Kidney epithelial cell (primary cell): ENCODE measurements around the gene BRSK1. TPM values are rescaled to one million over a fixed set of nuclear protein-coding genes. Genes with fewer than 3 reads are reported as not detected.

Source experiments
- DNase-seq: peaks from one replicate; pipeline ENCODE4 v3.0.0-alpha.2; 2010; ENCODE audit warnings: low read depth
- H3K27me3 ChIP-seq: 2 replicates; pipeline ENCODE4 v1.6.0; 2011; ENCODE audit warnings: low read length; ENCODE audit not compliant: control insufficient read depth, insufficient read depth
- H3K36me3 ChIP-seq: 2 replicates; pipeline ENCODE4 v1.5.1; 2011; ENCODE audit warnings: low read length; ENCODE audit not compliant: control insufficient read depth, insufficient read depth
- H3K4me3 ChIP-seq: 2 replicates; pipeline ENCODE4 v1.5.1; 2011; ENCODE audit warnings: low read depth, mild to moderate bottlenecking, control low read depth, low read length
- CTCF ChIP-seq: IDR thresholded peaks from 2 replicates; pipeline ENCODE4 v1.5.1; 2011; ENCODE audit warnings: mild to moderate bottlenecking, moderate library complexity, low read length, control low read depth, inconsistent platforms; ENCODE audit not compliant: insufficient read depth, poor library complexity, severe bottlenecking
- total RNA-seq: library from RNA; depleted of rRNA; stranded (reverse); fragments of >200 nt; gene quantifications from 2 replicates; pipeline ENCODE4 v1.2.3, GENCODE V29; 2015

BRSK1 gene
- total RNA-seq, 1 donor from 2014 or later: 6.0 TPM

DNA sequence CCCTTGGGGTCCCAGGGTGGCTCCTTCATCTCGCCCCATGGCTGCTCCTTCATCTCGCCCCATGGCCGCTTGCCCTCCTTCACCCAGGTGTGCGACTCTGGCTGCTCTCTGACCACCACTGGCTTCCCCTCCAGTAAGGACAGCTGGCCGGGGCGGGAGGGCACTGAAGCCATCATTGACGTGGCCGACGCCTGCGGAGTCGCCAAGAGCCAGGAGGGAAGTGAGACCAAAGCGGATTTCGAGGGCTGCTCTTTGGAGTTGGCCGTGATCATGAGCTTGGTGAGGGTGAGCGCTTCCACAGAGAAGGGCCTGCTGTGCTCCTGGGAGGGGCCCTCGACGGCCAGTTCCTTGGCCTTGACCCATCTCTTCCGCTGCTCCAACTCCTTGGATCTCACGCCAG, 74.7 kb downstream of the BRSK1 start:
- TF ChIP-seq CTCF: no peak
- peaks cover 19% of the 10 kb centered on the region for H3K27me3 ChIP-seq
- H3K36me3 ChIP-seq: no peaks in the 10 kb centered on the region
- DNase-seq: no peak
- no peak overlapping the region for H3K4me3 ChIP-seq

DNA sequence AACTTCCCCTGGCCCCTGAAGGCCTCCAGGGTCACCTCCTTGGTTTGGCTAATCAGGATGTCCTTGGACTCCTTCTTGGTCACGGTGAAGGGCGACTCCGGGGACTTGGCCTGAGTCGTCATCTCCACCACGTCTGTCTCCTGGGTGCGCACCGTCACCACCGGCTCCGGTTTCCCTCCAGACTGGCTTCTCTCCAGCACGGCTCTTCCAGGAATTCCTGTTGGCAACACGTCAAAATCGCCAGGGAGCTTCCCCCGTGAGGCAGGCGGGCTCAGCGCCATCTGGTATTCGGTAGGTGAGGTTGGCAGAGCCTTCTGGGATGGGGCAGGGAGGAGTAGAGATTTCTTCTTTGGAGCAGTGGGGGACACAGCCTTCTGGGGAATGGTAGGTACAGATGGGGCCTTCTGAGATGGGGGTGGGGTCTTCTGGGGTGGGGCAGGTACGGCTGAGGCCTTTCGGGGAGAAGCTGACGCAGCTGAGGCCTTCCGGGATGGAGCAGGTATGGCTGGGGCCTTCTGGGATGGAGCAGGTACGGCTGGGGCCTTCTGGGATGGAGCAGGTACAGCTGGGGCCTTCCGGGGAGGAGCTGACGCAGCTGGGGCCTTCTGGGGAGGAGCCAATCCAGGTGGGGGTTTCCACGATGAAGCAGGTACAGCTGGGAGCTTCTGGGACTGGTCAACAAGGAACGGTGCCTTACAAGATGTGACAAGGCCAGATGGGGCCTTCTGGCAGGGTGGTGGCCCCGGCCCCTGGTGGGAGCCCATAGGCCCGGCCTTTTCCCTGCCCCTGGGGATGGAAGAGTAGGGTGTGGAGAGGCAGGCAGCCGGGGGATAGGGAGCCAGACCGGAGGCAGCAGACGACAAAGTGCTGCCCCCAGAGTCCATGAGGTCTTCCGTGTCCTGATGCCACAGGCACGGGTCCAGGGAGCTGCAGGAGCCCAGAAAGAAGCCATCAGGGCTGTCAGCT, 75.4 kb downstream of the BRSK1 start:
- no peak for DNase-seq
- no peak overlapping the region for H3K4me3 ChIP-seq
- no peak for TF ChIP-seq CTCF
- peaks cover 13% of the 10 kb centered on the region for H3K27me3 ChIP-seq
- H3K36me3 ChIP-seq: no peaks in the 10 kb centered on the region

DNA sequence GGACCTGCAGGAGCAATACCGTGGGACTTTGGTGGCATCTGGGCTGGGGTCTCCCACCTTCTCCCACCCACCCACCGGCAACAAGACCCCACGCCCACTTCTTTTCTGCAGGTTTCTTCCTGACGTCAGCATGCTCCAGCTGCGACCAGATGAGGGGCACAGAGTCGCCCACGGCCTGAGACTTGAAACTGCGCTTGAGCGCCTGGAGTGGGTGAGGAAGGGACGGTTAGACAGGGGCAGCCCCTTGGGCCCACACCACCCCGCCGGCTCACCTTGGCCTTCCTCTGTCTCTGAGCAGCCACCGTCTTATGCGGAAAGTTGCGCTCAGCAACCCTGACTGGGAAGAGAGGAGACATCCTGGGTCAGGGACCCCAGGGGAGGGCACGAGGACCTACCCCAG, 77.1 kb downstream of the BRSK1 start:
- no peak for TF ChIP-seq CTCF
- Histone ChIP-seq H3K36me3 (no peaks in the 10 kb centered on the region), H3K27me3 (peaks cover 8% of the 10 kb centered on the region), H3K4me3 (no peak overlapping the region)
- DNase-seq: no peak

Other genes starting within 250 kb of the BRSK1 start
- 0.33 TPM in 1 of 2 replicates, not detected in the other for gene GP6, start 245.7 kb upstream of the BRSK1 start, total RNA-seq
- 16.6 and 23.4 TPM in 2 replicates for gene RDH13, start 220.8 kb upstream of the BRSK1 start, total RNA-seq
- 30.5 and 33.8 TPM in 2 replicates for gene EPS8L1, start 208.1 kb upstream of the BRSK1 start, total RNA-seq
- gene PPP1R12C, start 166.4 kb upstream of the BRSK1 start, total RNA-seq: 62.9 and 94.8 TPM in 2 replicates
- gene TNNT1, start 134.8 kb upstream of the BRSK1 start, total RNA-seq: 5.8 and 7.1 TPM in 2 replicates
- gene TNNI3, start 126.3 kb upstream of the BRSK1 start, total RNA-seq: 2.7 and 4.7 TPM in 2 replicates
- 0.21 and 1.3 TPM in 2 replicates for gene DNAAF3, start 117.4 kb upstream of the BRSK1 start, total RNA-seq
- 0.17 TPM in 1 of 2 replicates, not detected in the other for gene SYT5, start 103.7 kb upstream of the BRSK1 start, total RNA-seq
- 0.55 and 2.1 TPM in 2 replicates for gene PTPRH, start 74.5 kb upstream of the BRSK1 start, total RNA-seq
- gene TMEM86B, start 55.2 kb upstream of the BRSK1 start, total RNA-seq: 2.3 and 7.5 TPM in 2 replicates
- gene PPP6R1, start 25.0 kb upstream of the BRSK1 start, total RNA-seq: 41.5 and 51.3 TPM in 2 replicates
- 64.3 and 77.8 TPM in 2 replicates for gene HSPBP1, start 3.9 kb upstream of the BRSK1 start, total RNA-seq
- gene TMEM150B, start 41.3 kb downstream of the BRSK1 start, total RNA-seq: not detected in 2 replicates
- 9.6 and 11.9 TPM in 2 replicates for gene KMT5C, start 55.9 kb downstream of the BRSK1 start, total RNA-seq
- gene COX6B2, start 70.7 kb downstream of the BRSK1 start, total RNA-seq: 0.14 and 0.29 TPM in 2 replicates
- 0.07 TPM in 1 of 2 replicates, not detected in the other for gene GARIN5B, start 79.3 kb downstream of the BRSK1 start, total RNA-seq
- 32.1 and 38.7 TPM in 2 replicates for gene IL11, start 86.5 kb downstream of the BRSK1 start, total RNA-seq
- not detected in 2 replicates for gene TMEM190, start 92.8 kb downstream of the BRSK1 start, total RNA-seq
- 1.4 and 4.1 TPM in 2 replicates for gene TMEM238, start 100.3 kb downstream of the BRSK1 start, total RNA-seq
- gene RPL28, start 101.9 kb downstream of the BRSK1 start, total RNA-seq: 630 and 742 TPM in 2 replicates
- 53.4 and 53.6 TPM in 2 replicates for gene UBE2S, start 123.8 kb downstream of the BRSK1 start, total RNA-seq
- not detected in 2 replicates for gene SHISA7, start 159.3 kb downstream of the BRSK1 start, total RNA-seq
- gene ISOC2, start 177.6 kb downstream of the BRSK1 start, total RNA-seq: 49.8 and 60.5 TPM in 2 replicates
- not detected in 2 replicates for gene C19orf85, start 180.8 kb downstream of the BRSK1 start, total RNA-seq
- gene ZNF628, start 192.6 kb downstream of the BRSK1 start, total RNA-seq: 7.3 and 15.8 TPM in 2 replicates
- gene NAT14, start 201.2 kb downstream of the BRSK1 start, total RNA-seq: 17.1 and 18.2 TPM in 2 replicates
- gene SSC5D, start 204.4 kb downstream of the BRSK1 start, total RNA-seq: 0.21 and 0.33 TPM in 2 replicates